BE2C (cell line): ENCODE measurements around the gene DLGAP4.
A peak's percentile ranks its signal among the peaks of the same experiment; 100 is the strongest.

Experiments
- DNase-seq: peaks from one replicate; pipeline ENCODE4 v3.0.0-alpha.2; 2020
- H3K27me3 ChIP-seq: fragments of 250-450 bp; sonication (Bioruptor Pico); 2 replicates; pipeline ENCODE4 v1.5.1; 2020; ENCODE audit warnings: mild to moderate bottlenecking
- H3K36me3 ChIP-seq: fragments of 250-450 bp; sonication (Bioruptor Pico); 2 replicates; pipeline ENCODE4 v1.5.1; 2020; ENCODE audit warnings: mild to moderate bottlenecking
- H3K4me1 ChIP-seq: fragments of 250-450 bp; sonication (Bioruptor Pico); 2 replicates; pipeline ENCODE4 v1.5.1; 2020
- H3K4me3 ChIP-seq: 2 replicates; pipeline ENCODE4 v1.5.1; 2011; ENCODE audit warnings: low read depth, low read length
- H3K9me3 ChIP-seq: fragments of 250-450 bp; sonication (Bioruptor Pico); 2 replicates; pipeline ENCODE4 v1.5.1; 2020
- CTCF ChIP-seq: IDR thresholded peaks from 2 replicates; pipeline ENCODE4 v1.5.1; 2012; ENCODE audit warnings: mild to moderate bottlenecking, low read depth, low read length

Gene DLGAP4

GRCh38 chr20:36370991-36371790, 65.1 kb downstream of the DLGAP4 start:
- Histone ChIP-seq H3K36me3 (no peaks in the 10 kb centered on the region), H3K27me3 (no peaks in the 10 kb centered on the region)
- TF ChIP-seq CTCF = no peak

GRCh38 chr20:36372666-36373065, 66.5 kb downstream of the DLGAP4 start:
- no peak for DNase-seq
- Histone ChIP-seq H3K4me1 (no peaks in the 10 kb centered on the region), H3K27me3 (no peaks in the 10 kb centered on the region), H3K36me3 (no peaks in the 10 kb centered on the region), H3K9me3 (no peaks in the 10 kb centered on the region), H3K4me3 (no peak overlapping the region)
- TF ChIP-seq CTCF = no peak

More at GRCh38 chr20:36370991-36371790, 65.1 kb downstream of the DLGAP4 start:
- no peak overlapping the region for H3K4me3 ChIP-seq
- DNase-seq = no peak
- no peaks in the 10 kb centered on the region for H3K4me1 ChIP-seq
- no peaks in the 10 kb centered on the region for H3K9me3 ChIP-seq

- Histone ChIP-seq H3K4me1 (no peaks in the 10 kb centered on the region), H3K27me3 (no peaks in the 10 kb centered on the region), H3K9me3 (no peaks in the 10 kb centered on the region), H3K4me3 (no peak overlapping the region), H3K36me3 (no peaks in the 10 kb centered on the region)
- DNase-seq = no peak
- TF ChIP-seq CTCF = no peak
These were observed 67.0 kb downstream of the DLGAP4 start for GRCh38 chr20:36373089-36373488.

- TF ChIP-seq CTCF = peak; percentile 9; the same call in 1 of the 2 replicates
- no peaks in the 10 kb centered on the region for H3K4me1 ChIP-seq
These were observed 68.9 kb downstream of the DLGAP4 start for GRCh38 chr20:36374995-36375394.

GRCh38 chr20:36377348-36378326, 71.5 kb downstream of the DLGAP4 start:
- TF ChIP-seq CTCF = no peak
- H3K36me3 ChIP-seq = no peaks in the 10 kb centered on the region
- no peaks in the 10 kb centered on the region for H3K27me3 ChIP-seq
- H3K4me3 ChIP-seq = no peak overlapping the region
- no peak for DNase-seq
- no peaks in the 10 kb centered on the region; the same call in 1 of the 2 replicates for H3K9me3 ChIP-seq
- H3K4me1 ChIP-seq = no peaks in the 10 kb centered on the region

More at GRCh38 chr20:36374995-36375394, 68.9 kb downstream of the DLGAP4 start:
- Histone ChIP-seq H3K36me3 (no peaks in the 10 kb centered on the region), H3K4me3 (no peak overlapping the region), H3K27me3 (no peaks in the 10 kb centered on the region), H3K9me3 (no peaks in the 10 kb centered on the region)
- no peak for DNase-seq
